NT2/D1 (cell line): ENCODE measurements around the gene BEGAIN.

Experiments used
- SUZ12 ChIP-seq: IDR thresholded peaks from 2 replicates; pipeline ENCODE4 v1.6.1; 2011; ENCODE audit not compliant: insufficient read length, insufficient read depth; ENCODE audit errors: extremely low read depth
- YY1 ChIP-seq: IDR thresholded peaks from 2 replicates; pipeline ENCODE4 v1.6.1; 2011; ENCODE audit not compliant: insufficient read length, insufficient read depth
- ZNF274 ChIP-seq: IDR thresholded peaks from 2 replicates; pipeline ENCODE4 v1.6.1; 2011; ENCODE audit warnings: mild to moderate bottlenecking, low read depth, low read length

- TF ChIP-seq ZNF274 (no peak), YY1 (no peak), SUZ12 (no peak)
These were observed 99.2 kb downstream of the BEGAIN start for GRCh38 chr14:100488057-100488456.
